NCI-H345 treated with DMSO at 0.1 percent for 48 hours (cell line): ENCODE measurements around the gene FARS2.

ENCODE experiments used
- DNase-seq: peaks from one replicate; lab custom pipeline; 2025; ENCODE audit not compliant: unreplicated experiment; lab: John Stamatoyannopoulos, UW

FARS2 gene

GRCh38 chr6:5285081-5285480 lies 23.8 kb downstream of the FARS2 start:
- DNase-seq = no peak

GRCh38 chr6:5285526-5285925 lies 24.2 kb downstream of the FARS2 start:
- no peak for DNase-seq

GRCh38 chr6:5286780-5287179 lies 25.5 kb downstream of the FARS2 start:
- no peak for DNase-seq

GRCh38 chr6:5287205-5287965 lies 26.1 kb downstream of the FARS2 start:
- DNase-seq = no peak

- no peak for DNase-seq
Observed at GRCh38 chr6:5287966-5288297, 26.6 kb downstream of the FARS2 start.

GRCh38 chr6:5290097-5290496 lies 28.8 kb downstream of the FARS2 start:
- no peak for DNase-seq

- no peak for DNase-seq
Observed at GRCh38 chr6:5290500-5290899, 29.2 kb downstream of the FARS2 start.

- DNase-seq = no peak
Observed at GRCh38 chr6:5292154-5292553, 30.8 kb downstream of the FARS2 start.

- no peak for DNase-seq
Observed at GRCh38 chr6:5293692-5294091, 32.4 kb downstream of the FARS2 start.

GRCh38 chr6:5294392-5295211 lies 33.3 kb downstream of the FARS2 start:
- DNase-seq = no peak

- no peak for DNase-seq
Observed at GRCh38 chr6:5295623-5296022, 34.3 kb downstream of the FARS2 start.

GRCh38 chr6:5300206-5300764 lies 39.0 kb downstream of the FARS2 start:
- DNase-seq = no peak

GRCh38 chr6:5302220-5302946 lies 41.1 kb downstream of the FARS2 start:
- no peak for DNase-seq

- DNase-seq = no peak
Observed at GRCh38 chr6:5302995-5303622, 41.8 kb downstream of the FARS2 start.

GRCh38 chr6:5303682-5304081 lies 42.4 kb downstream of the FARS2 start:
- DNase-seq = no peak

- no peak for DNase-seq
Observed at GRCh38 chr6:5305968-5306626, 44.8 kb downstream of the FARS2 start.

GRCh38 chr6:5307058-5307457 lies 45.7 kb downstream of the FARS2 start:
- no peak for DNase-seq

GRCh38 chr6:5308066-5308465 lies 46.8 kb downstream of the FARS2 start:
- no peak for DNase-seq

GRCh38 chr6:5314191-5314865 lies 53.0 kb downstream of the FARS2 start:
- no peak for DNase-seq

- no peak for DNase-seq
Observed at GRCh38 chr6:5315881-5316280, 54.6 kb downstream of the FARS2 start.
